PC-9 (cell line): Measurements from ENCODE around the gene THUMPD3.

Experiments
- CTCF ChIP-seq: fragments of 200-600 bp; sonication (generic); conservative IDR thresholded peaks from 2 replicates; pipeline ENCODE4 v1.6.1; 2017; ENCODE audit warnings: mixed run types, antibody characterized with exemption, mild to moderate bottlenecking, moderate library complexity
- EZH2 ChIP-seq: fragments of 200-600 bp; sonication (generic); IDR thresholded peaks from 2 replicates; pipeline ENCODE4 v1.8.0; 2017; ENCODE audit warnings: antibody characterized with exemption, low read depth

- TF ChIP-seq CTCF, result no peak
- TF ChIP-seq EZH2, result no peak
Measured at GRCh38 chr3:9416139-9416780, 53.4 kb downstream of the THUMPD3 start.
